ENCODE measurements around the gene SGK2.

DNA sequence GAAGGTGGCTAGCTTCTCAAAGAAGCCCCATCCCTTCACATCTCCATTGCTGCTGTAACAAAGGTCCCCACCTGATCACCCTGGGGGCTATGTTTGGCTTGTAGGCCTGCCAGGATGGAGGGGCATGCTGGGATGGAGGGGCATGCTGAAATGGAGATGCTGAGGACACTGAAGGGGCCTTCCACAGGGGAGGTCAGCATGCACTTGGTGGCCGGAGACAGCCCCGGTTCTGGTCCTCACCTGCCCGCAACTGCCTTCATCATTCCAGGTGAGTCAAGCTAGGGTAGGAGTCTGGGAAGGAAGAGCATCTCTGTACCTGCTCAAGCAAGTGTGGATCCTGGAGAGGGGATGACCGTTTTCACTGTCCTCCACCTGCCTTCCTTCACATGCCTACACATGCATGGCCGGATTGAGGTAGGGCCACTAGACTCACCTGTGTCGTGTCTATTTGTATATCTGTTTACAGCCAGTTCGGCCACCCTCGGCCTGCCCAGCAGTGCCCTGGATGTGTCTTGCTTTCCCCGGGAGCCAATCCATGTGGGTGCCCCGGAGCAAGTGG lies 45.4 kb upstream of the SGK2 start:
- TF ChIP-seq CTCF (IDR thresholded peaks at IDR 0.05; ENCODE audit: insufficient read depth, low read length) (no peak), POLR2AphosphoS5 (IDR thresholded peaks at IDR 0.05; ENCODE audit: low read depth) (no peak), GABPA (IDR thresholded peaks at IDR 0.05; ENCODE audit: low read depth) (no peak)
- TF ChIP-seq, protein P1, sequence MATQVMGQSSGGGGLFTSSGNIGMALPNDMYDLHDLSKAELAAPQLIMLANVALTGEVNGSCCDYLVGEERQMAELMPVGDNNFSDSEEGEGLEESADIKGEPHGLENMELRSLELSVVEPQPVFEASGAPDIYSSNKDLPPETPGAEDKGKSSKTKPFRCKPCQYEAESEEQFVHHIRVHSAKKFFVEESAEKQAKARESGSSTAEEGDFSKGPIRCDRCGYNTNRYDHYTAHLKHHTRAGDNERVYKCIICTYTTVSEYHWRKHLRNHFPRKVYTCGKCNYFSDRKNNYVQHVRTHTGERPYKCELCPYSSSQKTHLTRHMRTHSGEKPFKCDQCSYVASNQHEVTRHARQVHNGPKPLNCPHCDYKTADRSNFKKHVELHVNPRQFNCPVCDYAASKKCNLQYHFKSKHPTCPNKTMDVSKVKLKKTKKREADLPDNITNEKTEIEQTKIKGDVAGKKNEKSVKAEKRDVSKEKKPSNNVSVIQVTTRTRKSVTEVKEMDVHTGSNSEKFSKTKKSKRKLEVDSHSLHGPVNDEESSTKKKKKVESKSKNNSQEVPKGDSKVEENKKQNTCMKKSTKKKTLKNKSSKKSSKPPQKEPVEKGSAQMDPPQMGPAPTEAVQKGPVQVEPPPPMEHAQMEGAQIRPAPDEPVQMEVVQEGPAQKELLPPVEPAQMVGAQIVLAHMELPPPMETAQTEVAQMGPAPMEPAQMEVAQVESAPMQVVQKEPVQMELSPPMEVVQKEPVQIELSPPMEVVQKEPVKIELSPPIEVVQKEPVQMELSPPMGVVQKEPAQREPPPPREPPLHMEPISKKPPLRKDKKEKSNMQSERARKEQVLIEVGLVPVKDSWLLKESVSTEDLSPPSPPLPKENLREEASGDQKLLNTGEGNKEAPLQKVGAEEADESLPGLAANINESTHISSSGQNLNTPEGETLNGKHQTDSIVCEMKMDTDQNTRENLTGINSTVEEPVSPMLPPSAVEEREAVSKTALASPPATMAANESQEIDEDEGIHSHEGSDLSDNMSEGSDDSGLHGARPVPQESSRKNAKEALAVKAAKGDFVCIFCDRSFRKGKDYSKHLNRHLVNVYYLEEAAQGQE (IDR thresholded peaks at IDR 0.05; ENCODE audit: insufficient replicate concordance, low read depth) = no peak
